Measurements from ENCODE around the gene OR2AE1.

GRCh38 chr7:99881370-99881769, 4.5 kb upstream of the OR2AE1 start:
- TF ChIP-seq POLR2A (IDR thresholded peaks at IDR 0.05) (no peak), CTCF (IDR thresholded peaks at IDR 0.05) (no peak), POLR2AphosphoS5 (IDR thresholded peaks at IDR 0.05) (no peak), EP300 (IDR thresholded peaks at IDR 0.05) (no peak)

Data from upper lobe of left lung (tissue), 4 donors.